H1 (cell line): ENCODE results near the gene ZNF317. TPM values are rescaled to one million over a fixed set of nuclear protein-coding genes. Genes with fewer than 3 reads are reported as not detected.

ENCODE experiments used
- CTCF ChIA-PET: fragments of 300-600 bp; sonication (Branson Sonifier 250); formaldehyde crosslinking; loops from one replicate; lab custom pipeline; 2021; ENCODE audit not compliant: partially characterized antibody; lab: Charles Lee
- POLR2A ChIA-PET: fragments of 300-600 bp; sonication (Branson Sonifier 250); formaldehyde crosslinking; loops from one replicate; lab custom pipeline; 2021; ENCODE audit warnings: inconsistent platforms; ENCODE audit not compliant: partially characterized antibody; lab: Charles Lee
- DNase-seq, 2 experiments: peaks; one replicate each; pipeline versions ENCODE4 v3.0.0 to v3.0.0-alpha.2; 2010 to 2022; ENCODE audit warnings: low spot score in 2 of 2, low read depth in 1 of 2, mixed read lengths in 1 of 2
- FAIRE-seq: peaks from 2 replicates; lab custom pipeline; 2011; peaks lifted over from hg19 to GRCh38; lab: Jason Lieb, UNC
- H2AFZ ChIP-seq: 2 replicates; pipeline ENCODE4 v1.8.1; 2012; ENCODE audit warnings: low read length, inconsistent platforms
- H2AK5ac ChIP-seq: 2 replicates; pipeline ENCODE4 v1.6.1; 2013; ENCODE audit warnings: low read depth, low read length
- H2BK120ac ChIP-seq: replicated peaks from 2 replicates; pipeline ENCODE3; 2013; ENCODE audit warnings: low read depth, low read length, inconsistent platforms
- H2BK12ac ChIP-seq: 2 replicates; pipeline ENCODE4 v1.6.1; 2013; ENCODE audit warnings: low read depth, low read length
- H2BK15ac ChIP-seq: 2 replicates; pipeline ENCODE4 v1.6.1; 2013; ENCODE audit warnings: low read length
- H2BK20ac ChIP-seq: 2 replicates; pipeline ENCODE4 v1.6.1; 2013; ENCODE audit warnings: low read length
- H2BK5ac ChIP-seq: 2 replicates; pipeline ENCODE4 v1.6.1; 2013; ENCODE audit warnings: low read depth, low read length
- H3K14ac ChIP-seq: 2 replicates; pipeline ENCODE4 v1.6.1; 2013; ENCODE audit warnings: inconsistent platforms; ENCODE audit not compliant: insufficient read length
- H3K18ac ChIP-seq: 2 replicates; pipeline ENCODE4 v1.6.1; 2013; ENCODE audit warnings: low read length; ENCODE audit errors: extremely low read depth
- H3K23ac ChIP-seq: 2 replicates; pipeline ENCODE4 v1.6.1; 2013; ENCODE audit warnings: inconsistent platforms; ENCODE audit not compliant: insufficient read length
- H3K23me2 ChIP-seq: 2 replicates; pipeline ENCODE4 v1.6.1; 2013; ENCODE audit warnings: low read depth, low read length
- H3K27ac ChIP-seq: 2 replicates; pipeline ENCODE4 v1.6.1; 2011; ENCODE audit warnings: low read depth, low read length, inconsistent platforms
- H3K27me3 ChIP-seq, 4 experiments: replicated peaks in 1 of 4; 1 replicate in 1 of 4; 2 replicates in 3 of 4; pipeline versions ENCODE4 v1.6.1 to v1.8.1; 2011 to 2013; ENCODE audit warnings: low read length in 3 of 4, mild to moderate bottlenecking in 3 of 4, inconsistent platforms in 2 of 4, mixed read lengths in 2 of 4, moderate library complexity in 1 of 4; ENCODE audit not compliant: control insufficient read depth in 3 of 4, insufficient read depth in 3 of 4; ENCODE audit errors: extremely low read depth in 1 of 4
- H3K36me3 ChIP-seq, 4 experiments: 2 replicates each; pipeline versions ENCODE4 v1.6.1 to v1.8.1; 2011 to 2013; ENCODE audit warnings: mild to moderate bottlenecking in 4 of 4, low read length in 3 of 4, moderate library complexity in 2 of 4, control low read depth in 1 of 4, inconsistent platforms in 1 of 4; ENCODE audit not compliant: insufficient read depth in 4 of 4, control insufficient read depth in 2 of 4
- H3K4ac ChIP-seq: replicated peaks from 2 replicates; pipeline ENCODE3; 2013; ENCODE audit warnings: low read length, low read depth, mixed read lengths, inconsistent platforms; ENCODE audit not compliant: insufficient read length
- H3K4me1 ChIP-seq, 4 experiments: replicated peaks in 1 of 4; 1 replicate in 1 of 4; 2 replicates in 3 of 4; pipeline versions ENCODE4 v1.6.1 to v1.8.1; 2011 to 2013; ENCODE audit warnings: low read length in 3 of 4, inconsistent platforms in 2 of 4, mixed read lengths in 1 of 4; ENCODE audit not compliant: insufficient read depth in 4 of 4, control insufficient read depth in 3 of 4
- H3K4me2 ChIP-seq, 2 experiments: 2 replicates each; pipeline versions ENCODE4 v1.6.1 to v1.8.1; 2011 to 2013; ENCODE audit warnings: low read depth in 2 of 2, low read length in 2 of 2, control low read depth in 1 of 2, inconsistent platforms in 1 of 2, mild to moderate bottlenecking in 1 of 2; ENCODE audit not compliant: insufficient read depth in 1 of 2
- H3K4me3 ChIP-seq, 4 experiments: fragments of 200-600, 300-600 bp in 1 of 4; sonication (generic), shearing (Covaris generic), sonication (Bioruptor Twin) in 1 of 4; 2 replicates each; pipeline versions ENCODE4 v1.5.1 to v1.8.1; 2011 to 2016; ENCODE audit warnings: low read length in 4 of 4, low read depth in 3 of 4, control low read depth in 2 of 4, inconsistent platforms in 2 of 4, mild to moderate bottlenecking in 2 of 4, mixed read lengths in 1 of 4, moderate library complexity in 1 of 4; ENCODE audit not compliant: insufficient read depth in 2 of 4; ENCODE audit errors: extremely low read depth in 1 of 4
- H3K56ac ChIP-seq: replicated peaks from 2 replicates; pipeline ENCODE3; 2013; ENCODE audit warnings: low read depth, mild to moderate bottlenecking, mixed read lengths, low read length, inconsistent platforms; ENCODE audit not compliant: insufficient read length
- H3K79me1 ChIP-seq: 2 replicates; pipeline ENCODE4 v1.6.1; 2013; ENCODE audit warnings: low read depth, low read length, control low read depth
- H3K79me2 ChIP-seq, 2 experiments: 2 replicates each; pipeline versions ENCODE4 v1.6.1 to v1.8.1; 2012 to 2013; ENCODE audit warnings: low read length in 2 of 2, mild to moderate bottlenecking in 2 of 2, inconsistent platforms in 1 of 2; ENCODE audit not compliant: insufficient read depth in 2 of 2, control insufficient read depth in 1 of 2
- H3K9ac ChIP-seq, 4 experiments: replicated peaks in 1 of 4; 1 replicate in 1 of 4; 2 replicates in 3 of 4; pipeline versions ENCODE4 v1.6.1 to v1.8.1; 2011 to 2013; ENCODE audit warnings: low read depth in 3 of 4, low read length in 3 of 4, control low read depth in 2 of 4, mild to moderate bottlenecking in 2 of 4, moderate library complexity in 2 of 4, inconsistent platforms in 1 of 4; ENCODE audit errors: extremely low read depth in 1 of 4
- H3K9me3 ChIP-seq, 2 experiments: 2 replicates each; pipeline versions ENCODE4 v1.6.1 to v1.8.1; 2012 to 2013; ENCODE audit warnings: mild to moderate bottlenecking in 2 of 2, moderate library complexity in 2 of 2, control low read depth in 1 of 2, inconsistent platforms in 1 of 2, low read depth in 1 of 2, low read length in 1 of 2, mixed read lengths in 1 of 2; ENCODE audit not compliant: insufficient read depth in 2 of 2
- H4K20me1 ChIP-seq, 2 experiments: replicated peaks in 1 of 2; 2 replicates each; pipeline versions ENCODE3 to v1.8.1; 2011 to 2013; ENCODE audit warnings: inconsistent platforms in 2 of 2, low read length in 2 of 2, mild to moderate bottlenecking in 1 of 2; ENCODE audit not compliant: insufficient read depth in 2 of 2, control insufficient read depth in 1 of 2
- H4K5ac ChIP-seq: 2 replicates; pipeline ENCODE4 v1.6.1; 2013; ENCODE audit warnings: low read length, low read depth, mixed read lengths, inconsistent platforms; ENCODE audit not compliant: insufficient read length
- H4K8ac ChIP-seq: 2 replicates; pipeline ENCODE4 v1.8.0; 2013; ENCODE audit warnings: mild to moderate bottlenecking, moderate library complexity, low read length, inconsistent platforms; ENCODE audit not compliant: insufficient read depth; ENCODE audit errors: extremely low read depth
- H4K91ac ChIP-seq: replicated peaks from 2 replicates; pipeline ENCODE3; 2013; ENCODE audit warnings: low read length, mixed read lengths, inconsistent platforms; ENCODE audit not compliant: insufficient read length
- CBX5 ChIP-seq: fragments of 300-800, 300-1000 bp; sonication (generic); IDR thresholded peaks from 2 replicates; pipeline ENCODE4 v1.7.1; 2016; ENCODE audit warnings: antibody characterized with exemption, low read length, low read depth
- CTBP2 ChIP-seq: IDR thresholded peaks from 2 replicates; pipeline ENCODE4 v1.7.0; 2011; ENCODE audit warnings: borderline replicate concordance, mild to moderate bottlenecking, moderate library complexity, mixed read lengths, low read length; ENCODE audit not compliant: insufficient read depth, insufficient read length
- KDM5A ChIP-seq: fragments of 200-600 bp; IDR thresholded peaks from 2 replicates; pipeline ENCODE4 v1.7.1; 2012; ENCODE audit warnings: mild to moderate bottlenecking, low read length, inconsistent platforms, mixed read lengths
- SIN3A ChIP-seq, 2 experiments: IDR thresholded peaks in 1 of 2; conservative IDR thresholded peaks in 1 of 2; 2 replicates each; pipeline ENCODE4 v1.6.1; 2011 to 2012; ENCODE audit warnings: low read length in 2 of 2, improper control_type of control experiment in 1 of 2, low read depth in 1 of 2, mild to moderate bottlenecking in 1 of 2
- SP4 ChIP-seq: IDR thresholded peaks from 2 replicates; pipeline ENCODE4 v1.6.1; 2012; ENCODE audit warnings: low read length, inconsistent platforms
- SRF ChIP-seq: IDR thresholded peaks from 2 replicates; pipeline ENCODE4 v1.6.1; 2011; ENCODE audit warnings: mild to moderate bottlenecking, low read depth, low read length, moderate library complexity
- TCF12 ChIP-seq: IDR thresholded peaks from 2 replicates; pipeline ENCODE4 v1.6.1; 2011; ENCODE audit warnings: low read depth, mild to moderate bottlenecking, low read length
- WGBS, 2 experiments: shearing (Covaris generic) in 1 of 2; methylation state at CpG; one replicate each; pipeline versions ENCODE4 v1.1.6 to v1.1.7; 2013 to 2015; ENCODE audit warnings: low lambda C conversion rate in 2 of 2, mixed read lengths in 2 of 2, inconsistent platforms in 1 of 2, low coverage in 1 of 2, missing lambda C conversion rate in 1 of 2; ENCODE audit not compliant: insufficient replicate concordance in 2 of 2, insufficient coverage in 1 of 2, insufficient read length in 1 of 2; ENCODE audit errors: extremely low coverage in 1 of 2, missing lambda C conversion rate in 1 of 2; 5-methylcytosine and 5-hydroxymethylcytosine counted together
- polyA plus RNA-seq, 7 experiments: library from polyadenylated mRNA; depleted of rRNA in 3 of 7; stranded (reverse) in 5 of 7; unstranded in 2 of 7; fragments of >200 nt in 5 of 7; fragments of 200-250 nt in 2 of 7; gene quantifications; 1 replicate in 5 of 7; 2 replicates in 1 of 7; 4 replicates in 1 of 7; pipeline versions ENCODE4 v1.2.1 to v1.2.3, GENCODE V29; 2011 to 2013; ENCODE audit warnings: missing spikeins in 2 of 7, mixed read lengths in 2 of 7
- total RNA-seq: library from RNA; stranded (reverse); fragmentation: NEBNext Ultra II Directional; extraction: Animal tissue kit (Norgen Biotek cat#: 25700); gene quantifications from 2 replicates; pipeline ENCODE4 v1.2.1, GENCODE V29; 2021
- TF ChIP-seq, protein P1 (sequence below): IDR thresholded peaks from 2 replicates; pipeline ENCODE4 v1.6.1; 2012; ENCODE audit warnings: inconsistent platforms

The ZNF317 gene
- total and polyA plus RNA-seq, 2 of the 8 experiments (the other 6 are each of a cell fraction or from before 2014, with no cell fraction given), result 22.6 to 41.5 TPM

- FAIRE-seq, result no peak
These were observed 4.7 kb downstream of the ZNF317 start for GRCh38 chr19:9144920-9145319.

More at GRCh38 chr19:9144920-9145319, 4.7 kb downstream of the ZNF317 start:
- TF ChIP-seq KDM5A, result no peak
- no peak for TF ChIP-seq CTBP2
- TF ChIP-seq, protein P1, sequence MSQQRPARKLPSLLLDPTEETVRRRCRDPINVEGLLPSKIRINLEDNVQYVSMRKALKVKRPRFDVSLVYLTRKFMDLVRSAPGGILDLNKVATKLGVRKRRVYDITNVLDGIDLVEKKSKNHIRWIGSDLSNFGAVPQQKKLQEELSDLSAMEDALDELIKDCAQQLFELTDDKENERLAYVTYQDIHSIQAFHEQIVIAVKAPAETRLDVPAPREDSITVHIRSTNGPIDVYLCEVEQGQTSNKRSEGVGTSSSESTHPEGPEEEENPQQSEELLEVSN, result no peak
- TF ChIP-seq SIN3A (conservative IDR thresholded peaks at IDR 0.05 in 1 of 2, IDR thresholded peaks at IDR 0.05 in 1 of 2; ENCODE audit: low read depth in 1 of 2, low read length in 2 of 2), result no peak
- no peak for TF ChIP-seq CBX5
- TF ChIP-seq SP4, result no peak
- no peak for TF ChIP-seq SRF
- no peak for TF ChIP-seq TCF12
- H2BK12ac ChIP-seq, result no peak overlapping the region
- no peak overlapping the region for H3K9ac ChIP-seq
- H4K20me1 ChIP-seq, result peaks cover 0 to 8% of the 10 kb centered on the region in 2 experiments
- peaks cover 13 to 17% of the 10 kb centered on the region in 2 experiments for H3K9me3 ChIP-seq
- no peak overlapping the region for H2AK5ac ChIP-seq
- no peak overlapping the region for H3K23ac ChIP-seq
- H2BK15ac ChIP-seq, result no peak overlapping the region
- no peak overlapping the region for H4K8ac ChIP-seq
- no peak overlapping the region for H2AFZ ChIP-seq
- H3K14ac ChIP-seq, result no peak overlapping the region
- H3K4ac ChIP-seq, result no peak overlapping the region
- DNase-seq, result no peak
- H3K36me3 ChIP-seq, result peaks cover 2 to 21% (median 8%) of the 10 kb centered on the region in 4 experiments; a peak in 4 of 8 replicates
- no peak overlapping the region for H4K5ac ChIP-seq
- no peak overlapping the region for H2BK120ac ChIP-seq
- ChIA-PET POLR2A (no interaction called here), CTCF (interaction anchor here (0.5 kb wide), 1 partner anchor 723 kb away, joined by 5 read pairs; no protein-coding TSS in a partner anchor)
- no peak overlapping the region for H3K18ac ChIP-seq
- peaks cover 8% of the 10 kb centered on the region; the same call in 1 of the 2 replicates for H3K79me1 ChIP-seq
- WGBS, 2 experiments, result 94% methylated on average over 5 of the region's 5 CpGs; no CpG with 5 or more reads in 1 of the 2 experiments
- no peaks in the 10 kb centered on the region for H3K27me3 ChIP-seq
- no peak overlapping the region for H3K4me3 ChIP-seq
- no peak overlapping the region for H3K56ac ChIP-seq
- H3K27ac ChIP-seq, result no peak overlapping the region
- H2BK20ac ChIP-seq, result no peak overlapping the region
- no peak overlapping the region for H2BK5ac ChIP-seq
- no peak overlapping the region for H4K91ac ChIP-seq
- H3K4me2 ChIP-seq, result no peak overlapping the region
- peaks cover 65 to 97% of the 10 kb centered on the region in 2 experiments for H3K79me2 ChIP-seq
- no peaks in the 10 kb centered on the region for H3K4me1 ChIP-seq
- H3K23me2 ChIP-seq, result no peaks in the 10 kb centered on the region
